DOHH2 (cell line): Measurements from ENCODE around the gene GALNT2.

Experiments
- EZH2phosphoT487 ChIP-seq: fragments of 200-600 bp; sonication (generic); IDR thresholded peaks from 2 replicates; pipeline ENCODE4 v1.6.1; 2017; ENCODE audit warnings: borderline replicate concordance, mild to moderate bottlenecking, antibody characterized with exemption, low read length, moderate library complexity, mixed read lengths
- TF ChIP-seq, protein P1 (sequence below): fragments of 200-600 bp; sonication (generic); IDR thresholded peaks from one replicate; pipeline ENCODE4 v1.5.1; 2014; ENCODE audit warnings: antibody characterized with exemption, mild to moderate bottlenecking, low read depth, low read length; ENCODE audit not compliant: poor library complexity, severe bottlenecking

DNA sequence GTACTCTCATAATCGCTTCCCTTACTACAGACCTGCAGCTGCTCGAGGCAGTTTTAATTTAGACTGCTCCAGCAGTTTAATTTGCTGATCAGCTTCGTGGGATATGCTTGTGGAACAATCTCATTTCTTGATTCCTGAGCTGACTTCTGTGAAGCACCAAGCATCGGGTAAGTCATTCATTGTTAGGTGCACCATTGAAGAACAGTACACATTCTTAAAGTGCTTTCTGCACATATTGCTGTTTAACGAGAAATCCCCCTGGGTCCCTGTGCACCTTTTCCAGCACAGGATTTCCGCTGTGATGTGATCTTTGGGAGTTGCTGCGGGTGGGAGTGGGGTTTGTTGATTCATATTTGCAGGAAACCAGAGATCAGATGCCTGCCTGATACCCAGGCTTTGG, 9.1 kb downstream of the GALNT2 start:
- TF ChIP-seq, protein P1, sequence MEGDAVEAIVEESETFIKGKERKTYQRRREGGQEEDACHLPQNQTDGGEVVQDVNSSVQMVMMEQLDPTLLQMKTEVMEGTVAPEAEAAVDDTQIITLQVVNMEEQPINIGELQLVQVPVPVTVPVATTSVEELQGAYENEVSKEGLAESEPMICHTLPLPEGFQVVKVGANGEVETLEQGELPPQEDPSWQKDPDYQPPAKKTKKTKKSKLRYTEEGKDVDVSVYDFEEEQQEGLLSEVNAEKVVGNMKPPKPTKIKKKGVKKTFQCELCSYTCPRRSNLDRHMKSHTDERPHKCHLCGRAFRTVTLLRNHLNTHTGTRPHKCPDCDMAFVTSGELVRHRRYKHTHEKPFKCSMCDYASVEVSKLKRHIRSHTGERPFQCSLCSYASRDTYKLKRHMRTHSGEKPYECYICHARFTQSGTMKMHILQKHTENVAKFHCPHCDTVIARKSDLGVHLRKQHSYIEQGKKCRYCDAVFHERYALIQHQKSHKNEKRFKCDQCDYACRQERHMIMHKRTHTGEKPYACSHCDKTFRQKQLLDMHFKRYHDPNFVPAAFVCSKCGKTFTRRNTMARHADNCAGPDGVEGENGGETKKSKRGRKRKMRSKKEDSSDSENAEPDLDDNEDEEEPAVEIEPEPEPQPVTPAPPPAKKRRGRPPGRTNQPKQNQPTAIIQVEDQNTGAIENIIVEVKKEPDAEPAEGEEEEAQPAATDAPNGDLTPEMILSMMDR = no peak
- no peak for TF ChIP-seq EZH2phosphoT487
